K562 (cell line): ENCODE results near the gene IDUA. TPM values are rescaled to one million over a fixed set of nuclear protein-coding genes. Genes with fewer than 3 reads are reported as not detected.
A peak's percentile ranks its signal among the peaks of the same experiment; 100 is the strongest.

Experiments used
- DLX4 ChIP-seq: fragments of 250-450 bp; sonication (Bioruptor Pico); IDR thresholded peaks from 2 replicates; pipeline ENCODE4 v1.6.1; 2021; ENCODE audit warnings: mild to moderate bottlenecking
- GATAD2B ChIP-seq: fragments of 450-650 bp; IDR thresholded peaks from 2 replicates; pipeline ENCODE4 v1.6.1; 2017; ENCODE audit warnings: mild to moderate bottlenecking, borderline replicate concordance
- JUN ChIP-seq, 2 experiments: sonication (generic) in 1 of 2; formaldehyde crosslinking in 1 of 2; IDR thresholded peaks; 2 replicates each; pipeline versions ENCODE4 v1.6.1 to v1.8.0; 2012 to 2022; ENCODE audit warnings: borderline replicate concordance in 2 of 2, mild to moderate bottlenecking in 2 of 2, improper control_type of control experiment in 1 of 2, low read depth in 1 of 2, low read length in 1 of 2, missing genetic modification reagents in 1 of 2
- MGA ChIP-seq: fragments of 450-650 bp; IDR thresholded peaks from 2 replicates; pipeline ENCODE4 v1.6.1; 2016; ENCODE audit warnings: mild to moderate bottlenecking, moderate library complexity
- NFIX ChIP-seq: fragments of 250-450 bp; sonication (Bioruptor Pico); IDR thresholded peaks from 2 replicates; pipeline ENCODE4 v1.4.0; 2020; ENCODE audit warnings: low read depth, mild to moderate bottlenecking, moderate library complexity
- SAFB ChIP-seq: fragments of 200-400 bp; formaldehyde crosslinking; IDR thresholded peaks from 2 replicates; pipeline ENCODE4 v1.6.1; 2017; ENCODE audit warnings: low read depth, low read length, borderline replicate concordance
- UBTF ChIP-seq, 2 experiments: IDR thresholded peaks; 2 replicates each; pipeline ENCODE4 v1.6.1; 2012; ENCODE audit warnings: improper control_type of control experiment in 2 of 2, low read depth in 2 of 2, low read length in 2 of 2, borderline replicate concordance in 1 of 2
- ZBTB43 ChIP-seq: sonication (generic); formaldehyde crosslinking; IDR thresholded peaks from 2 replicates; pipeline ENCODE4 v1.8.0; 2023; ENCODE audit warnings: mild to moderate bottlenecking, missing genetic modification reagents
- polyA plus RNA-seq, 8 experiments: library from polyadenylated mRNA; depleted of rRNA in 4 of 8; stranded (reverse) in 5 of 8; unstranded in 3 of 8; fragments of >200 nt; fragmentation: Nextera tagmentation in 2 of 8; fragmentation: Illumina TruSeq in 1 of 8; extraction: Ambion mirVana in 2 of 8; extraction: Trizol in 1 of 8; gene quantifications; 2 replicates each; pipeline versions ENCODE4 v1.2.1 to v1.2.3, GENCODE V29; 2011 to 2014; ENCODE audit warnings: inconsistent platforms in 1 of 8, missing spikeins in 1 of 8
- total RNA-seq, 7 experiments: library from RNA; depleted of rRNA in 6 of 7; stranded (reverse); fragments of >200 nt in 6 of 7; fragmentation: Illumina TruSeq in 2 of 7; extraction: Trizol in 2 of 7; gene quantifications; 2 replicates each; pipeline versions ENCODE4 v1.2.1 to v1.2.3, GENCODE V29; 2011 to 2021; ENCODE audit warnings: low replicate concordance in 1 of 7

The IDUA gene
- total and polyA plus RNA-seq, 9 of the 15 experiments (the other 6 are each of a cell fraction or from before 2014, with no cell fraction given) = 0.04 to 16.1 (median 1.2) TPM

GRCh38 chr4:997375-998071 is 10.7 kb downstream of the IDUA start (continued):
- TF ChIP-seq JUN (IDR thresholded peaks at IDR 0.05; ENCODE audit: borderline replicate concordance, low read depth, low read length) = no peak
- TF ChIP-seq JUN (CRISPR knock-in tag; IDR thresholded peaks at IDR 0.05; ENCODE audit: borderline replicate concordance) = no peak
- TF ChIP-seq DLX4 (CRISPR knock-in tag) = no peak
- 0 out of 4 replicates have a peak, but pooled peaks of 1 of the 2 experiments have one; percentile 62 for TF ChIP-seq UBTF (IDR thresholded peaks at IDR 0.05; ENCODE audit: borderline replicate concordance in 1 of 2, low read depth in 2 of 2, low read length in 2 of 2)
- no peak for TF ChIP-seq NFIX (CRISPR knock-in tag)
- no peak for TF ChIP-seq ZBTB43 (CRISPR knock-in tag)
- TF ChIP-seq GATAD2B = peak; percentile 41; the same call in 1 of the 2 replicates
- TF ChIP-seq MGA = peak; percentile 11; the same call in 1 of the 2 replicates
- 0 out of 2 replicates have a peak, but pooled peaks have one; percentile 25 for TF ChIP-seq SAFB
